ENCODE results near the gene STIM1. TPM values are rescaled to one million over a fixed set of nuclear protein-coding genes. Genes with fewer than 3 reads are reported as not detected.
A peak's percentile ranks its signal among the peaks of the same experiment; 100 is the strongest.

Gene STIM1
- total RNA-seq, 1 experiment from 2014 or later: 15.2 TPM

DNA sequence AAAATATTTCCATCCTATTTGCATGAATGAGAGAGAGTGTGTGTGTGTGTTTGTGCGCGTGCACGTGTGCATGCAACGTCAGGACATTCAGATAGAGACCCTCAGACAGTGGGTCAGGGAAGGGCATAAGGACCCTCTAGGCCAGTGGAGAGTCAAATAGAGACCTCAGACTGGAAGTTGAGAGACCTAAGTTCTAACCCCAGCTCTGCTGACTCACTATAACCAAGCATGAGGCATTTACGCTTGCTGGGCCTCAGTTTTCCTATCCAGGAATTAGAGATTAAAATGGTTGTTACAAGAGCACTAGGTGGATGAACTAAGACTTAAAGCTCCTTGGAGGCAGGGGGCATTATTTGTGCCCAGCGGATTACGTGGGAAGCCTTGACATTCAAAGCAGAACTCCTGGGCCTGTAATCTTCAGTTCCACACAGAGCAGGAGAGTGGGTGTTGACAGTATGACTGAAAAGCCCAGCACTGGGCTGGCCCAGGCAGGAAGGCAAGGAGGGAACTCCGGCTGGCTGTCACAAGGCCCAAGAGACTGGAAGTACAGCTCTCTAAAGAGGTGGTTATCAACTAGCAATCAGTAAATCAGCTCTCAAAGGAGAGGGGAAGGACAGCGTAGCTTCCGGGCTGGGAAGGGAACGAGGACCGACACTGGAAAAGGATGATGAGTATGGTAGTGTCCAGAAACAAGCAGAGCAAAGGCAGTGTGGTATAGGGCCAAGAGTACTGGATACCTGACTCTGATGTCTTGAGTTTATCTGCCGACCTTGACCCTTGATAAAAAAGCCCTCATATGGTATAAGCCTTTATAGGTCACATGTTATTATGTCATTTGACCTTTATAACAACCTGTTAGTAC lies 23.9 kb upstream of the STIM1 start:
- Histone ChIP-seq H3K27ac (ENCODE audit: insufficient read length, low read depth, low read length) (no peak overlapping the region), H3K4me2 (ENCODE audit: insufficient read depth, insufficient read length, low read length) (no peak overlapping the region), H2BK120ac (ENCODE audit: low read depth, low read length, poor library complexity, severe bottlenecking) (no peak overlapping the region), H2BK20ac (ENCODE audit: low read depth, low read length, poor library complexity, severe bottlenecking) (no peak overlapping the region), H3K27me3 (ENCODE audit: insufficient read depth, low read length) (no peaks in the 10 kb centered on the region), H2AFZ (ENCODE audit: low read length) (no peak overlapping the region), H4K8ac (replicated peaks; ENCODE audit: insufficient read length, low read depth, low read length) (no peak overlapping the region), H3K9me3 (ENCODE audit: control insufficient read depth, low read depth, low read length) (no peaks in the 10 kb centered on the region), H2BK15ac (ENCODE audit: low read depth, low read length) (no peak overlapping the region), H4K20me1 (ENCODE audit: control insufficient read depth, insufficient read depth, insufficient read length) (peaks cover 6% of the 10 kb centered on the region), H2AK5ac (ENCODE audit: insufficient read length, low read length) (no peak overlapping the region), H3K56ac (ENCODE audit: insufficient read length, low read depth, low read length) (no peak overlapping the region), H2BK5ac (ENCODE audit: insufficient read length, low read length) (no peak overlapping the region), H2BK12ac (ENCODE audit: insufficient read length, low read depth, low read length) (no peak overlapping the region), H3K18ac (ENCODE audit: insufficient read length, low read depth, low read length) (no peak overlapping the region), H3K23ac (ENCODE audit: insufficient read length, low read depth, low read length) (no peak overlapping the region), H3T11ph (ENCODE audit: low read length) (no peak overlapping the region), H4K5ac (ENCODE audit: insufficient read length, low read depth, low read length) (no peak overlapping the region), H3K79me1 (ENCODE audit: insufficient read depth, low read depth, low read length, poor library complexity, severe bottlenecking) (no peaks in the 10 kb centered on the region), H3K4ac (ENCODE audit: low read depth, low read length) (no peak overlapping the region), H3K14ac (ENCODE audit: insufficient read depth, low read length) (no peak overlapping the region), H3K9ac (ENCODE audit: extremely low read depth, insufficient read length, low read length) (no peak overlapping the region), H3K23me2 (ENCODE audit: insufficient read length, low read depth, low read length, poor library complexity, severe bottlenecking) (no peaks in the 10 kb centered on the region), H3K4me1 (ENCODE audit: insufficient read depth, low read length) (peaks cover 18% of the 10 kb centered on the region), H4K91ac (ENCODE audit: insufficient read length, low read depth, low read length) (no peak overlapping the region), H3K79me2 (ENCODE audit: insufficient read depth, low read length) (no peaks in the 10 kb centered on the region)
- no peak overlapping the region for H3K4me3 Mint-ChIP-seq
- H3K27ac Mint-ChIP-seq: peak overlapping the region in 1 of 3 experiments; percentile 10; a peak in 1 of 7 replicates
- peaks cover 33 to 47% (median 35%) of the 10 kb centered on the region in 3 experiments for H3K36me3 Mint-ChIP-seq (ENCODE audit: insufficient read depth in 1 of 3, low read depth in 3 of 3)
- DNase-seq: no peak
- no peaks in the 10 kb centered on the region for H3K27me3 Mint-ChIP-seq (ENCODE audit: low read depth)
- no CpG with 5 or more reads among the region's 13 CpGs for WGBS (ENCODE audit: extremely low coverage, insufficient read length, low lambda C conversion rate)
- peaks cover 44% of the 10 kb centered on the region in 2 experiments for H3K4me1 Mint-ChIP-seq
- TF ChIP-seq, protein P1, sequence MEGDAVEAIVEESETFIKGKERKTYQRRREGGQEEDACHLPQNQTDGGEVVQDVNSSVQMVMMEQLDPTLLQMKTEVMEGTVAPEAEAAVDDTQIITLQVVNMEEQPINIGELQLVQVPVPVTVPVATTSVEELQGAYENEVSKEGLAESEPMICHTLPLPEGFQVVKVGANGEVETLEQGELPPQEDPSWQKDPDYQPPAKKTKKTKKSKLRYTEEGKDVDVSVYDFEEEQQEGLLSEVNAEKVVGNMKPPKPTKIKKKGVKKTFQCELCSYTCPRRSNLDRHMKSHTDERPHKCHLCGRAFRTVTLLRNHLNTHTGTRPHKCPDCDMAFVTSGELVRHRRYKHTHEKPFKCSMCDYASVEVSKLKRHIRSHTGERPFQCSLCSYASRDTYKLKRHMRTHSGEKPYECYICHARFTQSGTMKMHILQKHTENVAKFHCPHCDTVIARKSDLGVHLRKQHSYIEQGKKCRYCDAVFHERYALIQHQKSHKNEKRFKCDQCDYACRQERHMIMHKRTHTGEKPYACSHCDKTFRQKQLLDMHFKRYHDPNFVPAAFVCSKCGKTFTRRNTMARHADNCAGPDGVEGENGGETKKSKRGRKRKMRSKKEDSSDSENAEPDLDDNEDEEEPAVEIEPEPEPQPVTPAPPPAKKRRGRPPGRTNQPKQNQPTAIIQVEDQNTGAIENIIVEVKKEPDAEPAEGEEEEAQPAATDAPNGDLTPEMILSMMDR (conservative IDR thresholded peaks at IDR 0.05): no peak
- H3K9me3 Mint-ChIP-seq: no peaks in the 10 kb centered on the region

Data from H9 (cell line).